Fibroblast of pulmonary artery (primary cell): ENCODE results near the gene KSR2.

Source experiments
- DNase-seq: peaks from one replicate; pipeline ENCODE4 v3.0.0-alpha.2; 2010; ENCODE audit warnings: low read depth
- H3K4me3 ChIP-seq: replicated peaks from 2 replicates; pipeline ENCODE4 v1.5.1; 2011; ENCODE audit warnings: low read depth, mild to moderate bottlenecking, control low read depth, low read length, moderate library complexity
- TF ChIP-seq, protein P1 (sequence below): IDR thresholded peaks from 2 replicates; pipeline ENCODE4 v1.5.1; 2011; ENCODE audit warnings: mild to moderate bottlenecking, control low read depth, low read length, inconsistent platforms; ENCODE audit errors: missing control alignments

The KSR2 gene

GRCh38 chr12:117421068-117421752 lies 547.6 kb downstream of the KSR2 start:
- TF ChIP-seq, protein P1, sequence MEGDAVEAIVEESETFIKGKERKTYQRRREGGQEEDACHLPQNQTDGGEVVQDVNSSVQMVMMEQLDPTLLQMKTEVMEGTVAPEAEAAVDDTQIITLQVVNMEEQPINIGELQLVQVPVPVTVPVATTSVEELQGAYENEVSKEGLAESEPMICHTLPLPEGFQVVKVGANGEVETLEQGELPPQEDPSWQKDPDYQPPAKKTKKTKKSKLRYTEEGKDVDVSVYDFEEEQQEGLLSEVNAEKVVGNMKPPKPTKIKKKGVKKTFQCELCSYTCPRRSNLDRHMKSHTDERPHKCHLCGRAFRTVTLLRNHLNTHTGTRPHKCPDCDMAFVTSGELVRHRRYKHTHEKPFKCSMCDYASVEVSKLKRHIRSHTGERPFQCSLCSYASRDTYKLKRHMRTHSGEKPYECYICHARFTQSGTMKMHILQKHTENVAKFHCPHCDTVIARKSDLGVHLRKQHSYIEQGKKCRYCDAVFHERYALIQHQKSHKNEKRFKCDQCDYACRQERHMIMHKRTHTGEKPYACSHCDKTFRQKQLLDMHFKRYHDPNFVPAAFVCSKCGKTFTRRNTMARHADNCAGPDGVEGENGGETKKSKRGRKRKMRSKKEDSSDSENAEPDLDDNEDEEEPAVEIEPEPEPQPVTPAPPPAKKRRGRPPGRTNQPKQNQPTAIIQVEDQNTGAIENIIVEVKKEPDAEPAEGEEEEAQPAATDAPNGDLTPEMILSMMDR = no peak
- H3K4me3 ChIP-seq = no peak overlapping the region
- DNase-seq = no peak

DNA sequence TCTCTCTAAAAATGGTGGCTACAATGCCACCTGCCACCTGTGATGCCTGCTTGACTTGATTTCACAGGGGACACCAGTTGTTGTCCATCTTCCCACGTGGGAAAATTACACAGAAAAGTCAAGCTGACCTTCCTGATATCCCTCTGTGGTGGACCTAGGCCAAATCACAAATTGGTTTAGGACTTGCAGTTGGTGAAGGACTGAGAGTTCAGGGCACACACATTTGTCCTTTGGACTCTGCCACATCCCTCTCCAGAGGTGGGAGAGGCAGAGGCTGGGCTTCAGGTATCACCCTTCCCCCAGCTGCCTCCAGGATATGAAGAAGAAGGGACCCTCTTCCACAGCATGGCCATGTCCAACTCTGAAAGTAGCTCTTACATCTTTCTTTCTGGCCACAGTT lies 551.8 kb downstream of the KSR2 start:
- TF ChIP-seq, protein P1 = no peak
- no peak for DNase-seq
- no peak overlapping the region for H3K4me3 ChIP-seq

GRCh38 chr12:117412465-117413188 lies 556.2 kb downstream of the KSR2 start:
- TF ChIP-seq, protein P1 = no peak
- no peak overlapping the region for H3K4me3 ChIP-seq
- no peak for DNase-seq

GRCh38 chr12:117409286-117409685 lies 559.5 kb downstream of the KSR2 start:
- TF ChIP-seq, protein P1 = no peak
- no peak for DNase-seq
- no peak overlapping the region for H3K4me3 ChIP-seq

DNA sequence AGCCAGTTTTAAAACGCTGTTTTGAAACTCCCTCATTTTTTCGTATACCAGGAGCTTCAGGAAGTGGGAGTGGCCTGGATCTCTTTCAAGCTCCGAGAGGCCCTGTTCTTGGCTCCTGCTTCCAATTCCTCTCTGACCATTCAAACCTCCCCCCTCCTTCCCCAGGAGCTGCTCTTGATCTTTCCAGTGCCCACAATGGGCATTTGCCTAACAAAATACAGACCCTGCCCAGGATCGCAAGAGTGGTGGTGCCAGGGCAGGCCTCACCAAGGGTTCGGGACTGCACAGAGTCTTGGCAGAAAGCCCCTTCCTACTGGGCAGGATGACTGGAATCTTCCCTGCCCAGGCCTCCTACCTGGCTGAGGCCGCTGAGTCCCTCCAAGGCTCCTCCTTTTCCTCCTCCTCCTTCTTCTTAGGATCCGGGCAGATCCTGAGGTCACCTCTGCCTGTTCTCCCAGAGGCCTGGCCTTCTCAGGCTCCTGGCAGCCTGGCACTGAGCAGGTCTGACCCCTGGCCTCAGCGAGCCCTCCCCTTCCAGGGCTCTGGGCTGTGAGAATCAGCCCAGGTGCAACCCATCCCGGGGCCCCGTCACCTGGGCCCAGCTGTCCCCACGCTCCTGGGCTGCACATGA lies 560.5 kb downstream of the KSR2 start:
- DNase-seq = peak; percentile 5
- TF ChIP-seq, protein P1 = no peak
- no peak overlapping the region for H3K4me3 ChIP-seq

DNA sequence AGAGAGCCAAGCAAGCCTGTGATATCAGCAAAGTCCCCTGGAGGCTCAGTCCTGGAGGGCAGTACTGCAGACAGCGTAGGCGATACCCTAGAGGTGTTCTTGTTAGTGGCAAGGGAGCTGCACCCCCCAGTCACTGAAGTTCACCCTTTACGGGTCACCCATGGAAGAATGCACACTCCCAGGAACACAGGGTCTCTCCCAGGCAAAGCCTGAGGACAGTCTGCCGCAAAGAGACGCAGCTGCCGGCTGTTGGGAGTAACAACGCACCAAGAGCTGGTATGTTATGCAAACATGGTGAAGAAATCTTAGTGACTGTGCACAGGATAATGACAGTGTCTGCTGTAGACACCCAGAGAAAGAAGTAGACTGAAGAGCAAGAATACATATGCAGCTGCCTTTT lies 563.9 kb downstream of the KSR2 start:
- DNase-seq = no peak
- H3K4me3 ChIP-seq = no peak overlapping the region
- TF ChIP-seq, protein P1 = no peak
